Endodermal cell (in vitro differentiated cells): ENCODE results near the gene USP54. TPM values are rescaled to one million over a fixed set of nuclear protein-coding genes. Genes with fewer than 3 reads are reported as not detected.
"Not testable (repeated sequence)": the region's sequence is repeated elsewhere in the genome, so short reads cannot be mapped to it uniquely, and the experiment has no call there.

ENCODE experiments used
- DNase-seq: peaks from one replicate; pipeline ENCODE4 v3.0.0-alpha.2; 2017
- H3K27ac ChIP-seq: 2 replicates; pipeline ENCODE4 v1.5.1; 2013; ENCODE audit warnings: mild to moderate bottlenecking, low read depth, low read length, moderate library complexity
- H3K27me3 ChIP-seq: 2 replicates; pipeline ENCODE4 v1.6.1; 2013; ENCODE audit warnings: mild to moderate bottlenecking, low read length, moderate library complexity; ENCODE audit not compliant: insufficient read depth, control insufficient read depth, poor library complexity, severe bottlenecking
- H3K36me3 ChIP-seq: 2 replicates; pipeline ENCODE4 v1.7.0; 2013; ENCODE audit warnings: mild to moderate bottlenecking, low read length, moderate library complexity; ENCODE audit not compliant: control insufficient read depth, insufficient read depth
- H3K4me1 ChIP-seq: one replicate; pipeline ENCODE4 v1.7.0; 2013; ENCODE audit warnings: low read length; ENCODE audit not compliant: control insufficient read depth, insufficient read depth
- H3K4me3 ChIP-seq: 2 replicates; pipeline ENCODE4 v1.5.1; 2013; ENCODE audit warnings: mild to moderate bottlenecking, low read length, moderate library complexity
- H3K9ac ChIP-seq: 2 replicates; pipeline ENCODE4 v1.6.1; 2013; ENCODE audit warnings: mild to moderate bottlenecking, low read length, moderate library complexity; ENCODE audit not compliant: poor library complexity, severe bottlenecking; ENCODE audit errors: extremely low read depth
- H3K9me3 ChIP-seq: 2 replicates; pipeline ENCODE4 v1.6.1; 2013; ENCODE audit warnings: mild to moderate bottlenecking, low read length, moderate library complexity; ENCODE audit not compliant: control insufficient read depth
- H3K27ac Mint-ChIP-seq: 2 replicates; pipeline ENCODE4 v1.8.0; 2020; ENCODE audit warnings: mixed read lengths
- H3K27me3 Mint-ChIP-seq: 2 replicates; pipeline ENCODE4 v1.8.0; 2021; ENCODE audit warnings: mild to moderate bottlenecking, mixed read lengths; ENCODE audit not compliant: insufficient read depth
- H3K36me3 Mint-ChIP-seq: 2 replicates; pipeline ENCODE4 v1.8.0; 2020; ENCODE audit warnings: low read depth, mixed read lengths
- H3K4me1 Mint-ChIP-seq: 2 replicates; pipeline ENCODE4 v1.8.0; 2020; ENCODE audit warnings: mixed read lengths
- H3K4me3 Mint-ChIP-seq: 2 replicates; pipeline ENCODE4 v1.8.0; 2020; ENCODE audit warnings: mild to moderate bottlenecking, moderate library complexity, mixed read lengths
- H3K9me3 Mint-ChIP-seq: 2 replicates; pipeline ENCODE4 v1.8.0; 2020; ENCODE audit warnings: mild to moderate bottlenecking, mixed read lengths
- WGBS, 2 experiments: methylation state at CpG; one replicate each; pipeline versions ENCODE4 v1.1.5 to v1.1.7; 2013; ENCODE audit warnings: missing lambda C conversion rate in 2 of 2, mixed read lengths in 1 of 2; ENCODE audit not compliant: insufficient coverage in 1 of 2, insufficient read length in 1 of 2; 5-methylcytosine and 5-hydroxymethylcytosine counted together
- total RNA-seq, 2 donors: library from RNA; stranded (reverse); fragmentation: NEBNext Ultra II Directional in 1 of 2; extraction: Animal tissue kit (Norgen Biotek cat#: 25700) in 1 of 2; gene quantifications; 2 replicates in 1 of 2; 3 replicates in 1 of 2; pipeline ENCODE4 v1.2.1, GENCODE V29; 2021
- TF ChIP-seq, protein P1 (sequence below): fragments of 200-600 bp; sonication (generic); conservative IDR thresholded peaks from 2 replicates; pipeline ENCODE4 v1.5.0; 2021; ENCODE audit warnings: antibody characterized with exemption, mild to moderate bottlenecking

The USP54 gene
- total RNA-seq, 2 donors from 2014 or later: 89.5 to 110 TPM

DNA sequence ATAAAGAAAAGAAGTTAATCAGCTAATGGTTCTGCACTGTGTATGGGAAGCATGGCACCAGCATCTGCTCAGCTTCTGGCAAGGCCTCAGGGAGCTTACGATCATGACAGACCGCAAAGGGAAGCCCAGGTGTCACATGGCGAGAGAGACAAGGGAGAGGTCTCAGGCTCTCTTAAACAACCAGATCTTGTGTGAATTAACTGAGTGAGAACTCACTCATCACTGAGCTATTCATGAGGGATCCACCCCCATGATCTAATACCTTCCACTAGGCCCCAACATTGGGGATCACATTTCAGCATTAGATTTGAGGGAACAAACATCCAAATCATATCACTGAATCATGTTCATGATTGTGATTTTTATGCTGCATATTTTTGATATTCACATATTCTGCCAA is 5.8 kb downstream of the USP54 start:
- Mint-ChIP-seq H3K27ac (no peak overlapping the region), H3K36me3 (peaks cover 24% of the 10 kb centered on the region), H3K9me3 (peaks cover 11% of the 10 kb centered on the region), H3K27me3 (no peaks in the 10 kb centered on the region), H3K4me3 (no peak overlapping the region), H3K4me1 (peaks cover 32% of the 10 kb centered on the region)
- H3K4me1 ChIP-seq: peaks cover 6% of the 10 kb centered on the region
- H3K27ac ChIP-seq: no peak overlapping the region
- no peak overlapping the region for H3K9ac ChIP-seq
- H3K9me3 ChIP-seq: peaks cover 15% of the 10 kb centered on the region
- DNase-seq: no peak
- peaks cover 19% of the 10 kb centered on the region for H3K36me3 ChIP-seq
- WGBS, 2 experiments: 99 to 100% methylated on average over 2 to 3 of the region's 3 CpGs
- H3K27me3 ChIP-seq: no peaks in the 10 kb centered on the region
- TF ChIP-seq, protein P1, sequence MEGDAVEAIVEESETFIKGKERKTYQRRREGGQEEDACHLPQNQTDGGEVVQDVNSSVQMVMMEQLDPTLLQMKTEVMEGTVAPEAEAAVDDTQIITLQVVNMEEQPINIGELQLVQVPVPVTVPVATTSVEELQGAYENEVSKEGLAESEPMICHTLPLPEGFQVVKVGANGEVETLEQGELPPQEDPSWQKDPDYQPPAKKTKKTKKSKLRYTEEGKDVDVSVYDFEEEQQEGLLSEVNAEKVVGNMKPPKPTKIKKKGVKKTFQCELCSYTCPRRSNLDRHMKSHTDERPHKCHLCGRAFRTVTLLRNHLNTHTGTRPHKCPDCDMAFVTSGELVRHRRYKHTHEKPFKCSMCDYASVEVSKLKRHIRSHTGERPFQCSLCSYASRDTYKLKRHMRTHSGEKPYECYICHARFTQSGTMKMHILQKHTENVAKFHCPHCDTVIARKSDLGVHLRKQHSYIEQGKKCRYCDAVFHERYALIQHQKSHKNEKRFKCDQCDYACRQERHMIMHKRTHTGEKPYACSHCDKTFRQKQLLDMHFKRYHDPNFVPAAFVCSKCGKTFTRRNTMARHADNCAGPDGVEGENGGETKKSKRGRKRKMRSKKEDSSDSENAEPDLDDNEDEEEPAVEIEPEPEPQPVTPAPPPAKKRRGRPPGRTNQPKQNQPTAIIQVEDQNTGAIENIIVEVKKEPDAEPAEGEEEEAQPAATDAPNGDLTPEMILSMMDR: no peak
- peak overlapping the region; percentile 48 for H3K4me3 ChIP-seq

GRCh38 chr10:73584737-73585136 is 6.4 kb downstream of the USP54 start:
- no peak overlapping the region for H3K27ac ChIP-seq
- H3K4me3 Mint-ChIP-seq: no peak overlapping the region
- H3K4me1 Mint-ChIP-seq: peaks cover 26% of the 10 kb centered on the region

DNA sequence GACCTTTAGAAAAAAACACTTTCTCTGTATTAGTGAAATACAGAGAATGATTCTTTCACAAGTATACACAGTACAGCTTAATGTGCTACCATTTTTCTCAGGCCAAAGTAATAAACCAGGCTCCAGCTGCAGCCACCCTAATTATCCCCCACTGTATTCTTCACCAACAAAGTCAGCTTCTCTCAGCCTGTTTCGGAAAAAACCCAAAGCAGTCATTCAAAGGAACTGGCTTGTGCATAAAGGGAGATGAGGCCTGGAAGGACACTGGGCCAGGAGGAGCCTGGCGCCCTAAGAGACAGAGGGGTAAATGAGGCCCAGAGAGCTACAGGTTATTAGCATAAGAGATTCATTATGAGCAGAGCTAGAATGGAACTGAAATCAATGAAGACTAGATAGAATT is 9.2 kb downstream of the USP54 start:
- Mint-ChIP-seq H3K4me1 (peaks cover 19% of the 10 kb centered on the region), H3K27me3 (no peaks in the 10 kb centered on the region), H3K4me3 (no peak overlapping the region), H3K27ac (no peak overlapping the region), H3K36me3 (peaks cover 30% of the 10 kb centered on the region), H3K9me3 (peaks cover 11% of the 10 kb centered on the region)
- Histone ChIP-seq H3K36me3 (peaks cover 29% of the 10 kb centered on the region), H3K9me3 (peaks cover 15% of the 10 kb centered on the region), H3K4me1 (peaks cover 4% of the 10 kb centered on the region), H3K27ac (peak overlapping the region; percentile 41), H3K9ac (no peak overlapping the region), H3K27me3 (no peaks in the 10 kb centered on the region), H3K4me3 (no peak overlapping the region)
- DNase-seq: no peak
- TF ChIP-seq, protein P1: no peak
- WGBS, 2 experiments: 94 to 100% methylated on average over 1 to 2 of the region's 2 CpGs

More at GRCh38 chr10:73584737-73585136, 6.4 kb downstream of the USP54 start:
- Histone ChIP-seq H3K4me3 (peak overlapping the region; percentile 48), H3K36me3 (peaks cover 24% of the 10 kb centered on the region), H3K4me1 (peaks cover 6% of the 10 kb centered on the region), H3K9ac (no peak overlapping the region), H3K27me3 (no peaks in the 10 kb centered on the region), H3K9me3 (peaks cover 15% of the 10 kb centered on the region)
- TF ChIP-seq, protein P1: no peak
- H3K36me3 Mint-ChIP-seq: peaks cover 26% of the 10 kb centered on the region
- H3K9me3 Mint-ChIP-seq: peaks cover 11% of the 10 kb centered on the region
- 84% methylated on average over 2 of the region's 2 CpGs; no CpG with 5 or more reads in 1 of the 2 experiments for WGBS, 2 experiments
- no peaks in the 10 kb centered on the region for H3K27me3 Mint-ChIP-seq
- H3K27ac Mint-ChIP-seq: no peak overlapping the region
- no peak for DNase-seq

- not testable (repeated sequence) for H3K27ac ChIP-seq, H3K4me3 ChIP-seq, H3K27me3 ChIP-seq, H3K9me3 Mint-ChIP-seq, H3K9me3 ChIP-seq, H3K4me3 Mint-ChIP-seq, H3K9ac ChIP-seq, H3K27me3 Mint-ChIP-seq, H3K27ac Mint-ChIP-seq, H3K4me1 ChIP-seq, DNase-seq
- Mint-ChIP-seq H3K36me3 (peaks cover 29% of the 10 kb centered on the region), H3K4me1 (peaks cover 14% of the 10 kb centered on the region)
- H3K36me3 ChIP-seq: peaks cover 42% of the 10 kb centered on the region
- WGBS, 2 experiments: 99% methylated on average over 6 of the region's 6 CpGs; no CpG with 5 or more reads in 1 of the 2 experiments
Observed at GRCh38 chr10:73578927-73579326, 12.2 kb downstream of the USP54 start.
